Testis (tissue), 3 donors: ENCODE measurements around the gene BRD3OS. TPM values are rescaled to one million over a fixed set of nuclear protein-coding genes. Genes with fewer than 3 reads are reported as not detected.
A peak's percentile ranks its signal among the peaks of the same experiment; 100 is the strongest.

Experiments used
- DNase-seq: peaks from one replicate; pipeline ENCODE4 v3.0.0-alpha.2; 2019
- H3K27ac ChIP-seq, 2 donors: fragments of 200-600 bp; sonication (generic); one replicate each; pipeline ENCODE4 v1.5.1; 2019
- H3K27me3 ChIP-seq: fragments of 200-600 bp; sonication (generic); one replicate; pipeline ENCODE4 v1.5.1; 2019
- H3K36me3 ChIP-seq: fragments of 200-600 bp; sonication (generic); one replicate; pipeline ENCODE4 v1.5.1; 2017; ENCODE audit warnings: low read depth; ENCODE audit errors: missing control alignments
- H3K4me1 ChIP-seq: fragments of 200-600 bp; sonication (generic); one replicate; pipeline ENCODE4 v1.5.1; 2019
- H3K4me3 ChIP-seq, 2 donors: fragments of 200-600 bp; sonication (generic); one replicate each; pipeline ENCODE4 v1.5.1; 2017 to 2019
- H3K9me3 ChIP-seq: fragments of 200-600 bp; sonication (generic); one replicate; pipeline ENCODE4 v1.5.1; 2017
- POLR2A ChIP-seq: fragments of 450-650 bp; IDR thresholded peaks from one replicate; pipeline ENCODE4 v1.6.1; 2017; ENCODE audit warnings: antibody characterized with exemption, mild to moderate bottlenecking, moderate library complexity
- WGBS, 2 donors: methylation state at CpG; one replicate each; pipeline ENCODE4 v1.1.5; 2018; 5-methylcytosine and 5-hydroxymethylcytosine counted together
- intact Hi-C: fragments of 100-400 bp; cut with DNase I; formaldehyde crosslinking; loops from one replicate; pipeline ENCODE4 v1.15.1; 2023; ENCODE audit warnings: low total_unique reads
- polyA plus RNA-seq: library from polyadenylated mRNA; stranded (reverse); fragments of 350-450 nt; fragmentation: Illumina TruSeq; extraction: RNeasy Lipid Tissue Mini Kit (QIAGEN cat#74804); gene quantifications from one replicate; pipeline ENCODE4 v1.2.3, GENCODE V29; 2014; ENCODE audit warnings: low read depth, low replicate concordance; ENCODE audit not compliant: insufficient read depth
- total RNA-seq, 2 donors: library from RNA; depleted of rRNA; stranded (reverse); fragments of >200 nt; gene quantifications; one replicate each; pipeline ENCODE4 v1.2.3, GENCODE V29; 2016
- TF ChIP-seq, protein P1 (sequence below), 3 experiments: fragments of 450-650 bp in 2 of 3; fragments of 200-600 bp in 1 of 3; sonication (generic) in 1 of 3; IDR thresholded peaks; one replicate each; pipeline ENCODE4 v1.5.1; 2016 to 2019; ENCODE audit warnings: antibody characterized with exemption in 3 of 3, mild to moderate bottlenecking in 2 of 3, moderate library complexity in 1 of 3

BRD3OS gene
- total and polyA plus RNA-seq, 3 donors from 2014 or later = 18.9 to 29.5 (median 19.0) TPM

DNA sequence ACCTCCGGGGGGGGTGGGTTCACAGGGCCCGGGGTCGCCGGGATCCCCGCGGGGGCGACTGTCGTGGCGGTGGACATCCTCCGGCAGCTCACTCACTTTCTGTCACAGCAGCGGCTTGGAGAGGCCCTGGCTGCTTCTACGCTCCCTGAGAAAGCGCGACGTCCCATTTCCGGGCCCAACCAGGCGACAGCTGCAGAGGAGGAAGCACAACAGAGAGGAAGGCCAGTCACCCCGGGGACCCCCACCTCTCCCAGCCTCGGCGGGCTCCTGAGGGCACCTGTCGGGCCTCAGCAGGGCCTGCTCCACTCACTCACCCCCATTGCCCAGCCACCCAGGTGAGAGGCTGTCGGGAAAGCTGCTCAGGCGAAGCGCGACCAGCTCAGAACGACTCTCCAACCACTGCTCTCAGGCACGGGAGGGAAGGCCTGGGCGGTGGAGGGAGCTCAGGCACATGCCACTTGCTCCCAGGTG is 28.2 kb downstream of the BRD3OS start:
- DNase-seq = no peak
- TF ChIP-seq POLR2A = no peak
- TF ChIP-seq, protein P1, sequence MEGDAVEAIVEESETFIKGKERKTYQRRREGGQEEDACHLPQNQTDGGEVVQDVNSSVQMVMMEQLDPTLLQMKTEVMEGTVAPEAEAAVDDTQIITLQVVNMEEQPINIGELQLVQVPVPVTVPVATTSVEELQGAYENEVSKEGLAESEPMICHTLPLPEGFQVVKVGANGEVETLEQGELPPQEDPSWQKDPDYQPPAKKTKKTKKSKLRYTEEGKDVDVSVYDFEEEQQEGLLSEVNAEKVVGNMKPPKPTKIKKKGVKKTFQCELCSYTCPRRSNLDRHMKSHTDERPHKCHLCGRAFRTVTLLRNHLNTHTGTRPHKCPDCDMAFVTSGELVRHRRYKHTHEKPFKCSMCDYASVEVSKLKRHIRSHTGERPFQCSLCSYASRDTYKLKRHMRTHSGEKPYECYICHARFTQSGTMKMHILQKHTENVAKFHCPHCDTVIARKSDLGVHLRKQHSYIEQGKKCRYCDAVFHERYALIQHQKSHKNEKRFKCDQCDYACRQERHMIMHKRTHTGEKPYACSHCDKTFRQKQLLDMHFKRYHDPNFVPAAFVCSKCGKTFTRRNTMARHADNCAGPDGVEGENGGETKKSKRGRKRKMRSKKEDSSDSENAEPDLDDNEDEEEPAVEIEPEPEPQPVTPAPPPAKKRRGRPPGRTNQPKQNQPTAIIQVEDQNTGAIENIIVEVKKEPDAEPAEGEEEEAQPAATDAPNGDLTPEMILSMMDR (IDR thresholded peaks at IDR 0.05) = no peak
- intact Hi-C loops = no loop called here
- Histone ChIP-seq H3K4me1 (peaks cover 47% of the 10 kb centered on the region), H3K36me3 (no peaks in the 10 kb centered on the region), H3K27me3 (no peaks in the 10 kb centered on the region), H3K27ac (no peak overlapping the region), H3K9me3 (no peaks in the 10 kb centered on the region), H3K4me3 (no peak overlapping the region)
- 81 to 93% methylated on average over 12 to 21 of the region's 28 CpGs for WGBS, 2 donors

- no peaks in the 10 kb centered on the region for H3K27me3 ChIP-seq
- DNase-seq = no peak
- no peaks in the 10 kb centered on the region for H3K36me3 ChIP-seq
- 86 to 94% methylated on average over 11 to 44 of the region's 44 CpGs for WGBS, 2 donors
- H3K27ac ChIP-seq = no peak overlapping the region
- TF ChIP-seq, protein P1 (IDR thresholded peaks at IDR 0.05) = no peak
- TF ChIP-seq POLR2A = no peak
- no peaks in the 10 kb centered on the region for H3K9me3 ChIP-seq
- intact Hi-C loops = no loop called here
- H3K4me3 ChIP-seq = no peak overlapping the region
- H3K4me1 ChIP-seq = peaks cover 52% of the 10 kb centered on the region
These were observed 28.9 kb downstream of the BRD3OS start for GRCh38 chr9:134053941-134054761.

DNA sequence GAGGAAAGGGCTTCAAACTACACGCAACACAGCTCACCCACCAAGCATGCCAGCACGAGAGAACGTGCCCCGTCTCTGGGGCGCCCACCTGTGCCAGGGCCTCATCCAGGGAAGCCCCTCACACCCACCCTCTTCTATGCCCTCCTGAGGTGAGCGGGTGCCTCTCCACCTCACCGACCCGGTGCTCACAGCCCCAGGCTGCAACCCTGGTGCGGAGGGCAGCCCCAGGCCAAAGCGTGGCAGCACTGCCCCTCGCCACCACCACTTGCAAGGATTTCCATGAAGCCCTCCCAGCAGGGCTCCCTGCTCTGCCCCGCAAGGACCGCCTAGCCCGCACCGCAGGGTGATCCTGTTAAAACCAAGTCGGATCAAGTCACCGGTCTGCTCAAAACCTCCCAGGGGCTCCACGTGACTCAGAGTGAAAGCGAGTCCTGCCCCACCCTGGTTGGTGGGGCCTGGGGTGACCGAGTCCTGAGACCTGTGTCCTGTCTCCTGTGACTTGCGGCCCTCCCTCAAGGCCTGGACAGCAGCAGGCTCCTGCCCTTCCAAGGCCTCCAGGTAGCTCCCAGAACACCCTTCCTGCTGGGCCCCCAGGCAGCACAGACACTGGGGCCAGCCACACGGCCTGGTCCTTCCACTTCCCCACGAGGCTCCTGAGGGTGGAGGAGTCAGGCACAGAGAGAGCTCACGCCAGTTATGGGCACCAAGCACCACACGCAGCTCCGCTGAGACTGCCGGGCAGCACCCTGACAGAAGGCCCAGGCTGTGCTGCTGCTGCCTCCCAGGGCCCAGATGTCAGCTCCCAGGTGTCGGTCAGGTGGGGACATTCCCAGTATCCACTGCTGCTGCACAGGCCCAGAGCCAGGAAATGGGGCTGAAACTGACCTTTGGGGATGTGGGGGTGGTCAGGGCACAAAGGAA is 29.9 kb downstream of the BRD3OS start:
- intact Hi-C loops = no loop called here
- whole genome bisulfite sequencing, 2 donors = 85 to 91% methylated on average over 19 to 25 of the region's 28 CpGs
- no peak for DNase-seq
- TF ChIP-seq, protein P1 (IDR thresholded peaks at IDR 0.05) = no peak
- no peak for TF ChIP-seq POLR2A
- no peaks in the 10 kb centered on the region for H3K36me3 ChIP-seq
- H3K4me3 ChIP-seq = no peak overlapping the region
- peaks cover 49% of the 10 kb centered on the region for H3K4me1 ChIP-seq
- no peaks in the 10 kb centered on the region for H3K9me3 ChIP-seq
- no peak overlapping the region for H3K27ac ChIP-seq
- no peaks in the 10 kb centered on the region for H3K27me3 ChIP-seq

- DNase-seq = peak; percentile 76
- no peaks in the 10 kb centered on the region for H3K9me3 ChIP-seq
- H3K27ac ChIP-seq = no peak overlapping the region
- no peak for TF ChIP-seq POLR2A
- TF ChIP-seq, protein P1 (IDR thresholded peaks at IDR 0.05) = no peak
- H3K36me3 ChIP-seq = no peaks in the 10 kb centered on the region
- H3K27me3 ChIP-seq = no peaks in the 10 kb centered on the region
- WGBS, 2 donors = 27 to 50% methylated on average over 2 to 13 of the region's 13 CpGs
- H3K4me1 ChIP-seq = peaks cover 54% of the 10 kb centered on the region
- intact Hi-C loops = no loop called here
- H3K4me3 ChIP-seq = no peak overlapping the region
These were observed 30.7 kb downstream of the BRD3OS start for GRCh38 chr9:134055981-134056461.
